Measurements from ENCODE around the gene NMD3.

The NMD3 gene

GRCh38 chr3:161291191-161291901 is 70.2 kb downstream of the NMD3 start:
- no peak for FAIRE-seq

- FAIRE-seq: no peak
Observed at GRCh38 chr3:161293381-161293780, 72.3 kb downstream of the NMD3 start.

GRCh38 chr3:161295325-161295724 is 74.2 kb downstream of the NMD3 start:
- FAIRE-seq: no peak

DNA sequence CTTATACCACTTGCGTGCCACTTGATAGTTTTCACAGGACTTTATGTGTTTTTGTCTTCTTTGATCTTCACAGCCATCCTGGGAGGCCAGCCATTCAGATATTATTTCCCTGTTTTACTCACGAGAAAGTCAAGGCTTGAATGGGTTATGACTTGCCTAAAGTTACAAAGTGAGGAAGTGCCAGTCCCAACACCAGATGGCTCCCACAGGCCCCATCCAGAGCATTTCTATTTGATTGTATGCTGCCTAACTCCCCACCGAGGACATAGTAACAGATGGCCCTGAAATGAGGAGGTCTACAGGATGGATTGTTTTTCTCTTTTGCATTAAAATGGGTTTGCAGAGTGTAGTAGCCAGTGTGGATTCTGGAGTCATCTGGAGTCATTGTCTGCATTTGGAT is 75.7 kb downstream of the NMD3 start:
- no peak for FAIRE-seq

Measured in colon (tissue), 2 donors.